Caco-2 (cell line): ENCODE measurements around the gene ODAD3. TPM values are rescaled to one million over a fixed set of nuclear protein-coding genes. Genes with fewer than 3 reads are reported as not detected.

Source experiments
- BruUV-seq: library from RNA; stranded (reverse); fragments of 400-500 nt; replicated peaks from 2 replicates; lab custom pipeline; 2021; lab: Mats Ljungman, UMichigan
- CTCF ChIA-PET: fragments of 300-600 bp; sonication (Branson Sonifier 250); formaldehyde crosslinking; loops from one replicate; lab custom pipeline; 2022; ENCODE audit warnings: antibody characterized with exemption; lab: Charles Lee
- POLR2A ChIA-PET: fragments of 300-600 bp; sonication (Branson Sonifier 250); formaldehyde crosslinking; loops from one replicate; lab custom pipeline; 2022; ENCODE audit warnings: antibody characterized with exemption; lab: Charles Lee
- DNase-seq, 2 experiments: peaks; one replicate each; pipeline versions ENCODE4 v3.0.0 to v3.0.0-alpha.2; 2020 to 2022
- H3K27me3 ChIP-seq: replicated peaks from 2 replicates; pipeline ENCODE4 v1.6.0; 2011; ENCODE audit warnings: low read length; ENCODE audit not compliant: control insufficient read depth, insufficient read depth
- H3K36me3 ChIP-seq: 2 replicates; pipeline ENCODE4 v1.5.1; 2011; ENCODE audit warnings: low read length; ENCODE audit not compliant: control insufficient read depth, insufficient read depth
- H3K4me1 ChIP-seq: fragments of 250-450 bp; sonication (Bioruptor Pico); 2 replicates; pipeline ENCODE4 v1.5.1; 2020; ENCODE audit warnings: mild to moderate bottlenecking
- H3K4me3 ChIP-seq: 2 replicates; pipeline ENCODE4 v1.5.1; 2011; ENCODE audit warnings: low read depth, mild to moderate bottlenecking, control low read depth, low read length
- H3K9me3 ChIP-seq: fragments of 250-450 bp; sonication (Bioruptor Pico); 2 replicates; pipeline ENCODE4 v1.5.1; 2020; ENCODE audit warnings: mild to moderate bottlenecking, moderate library complexity
- H3K27ac Mint-ChIP-seq: one replicate; pipeline ENCODE4 v1.8.0; 2022; ENCODE audit warnings: mixed read lengths; ENCODE audit not compliant: unreplicated experiment
- H3K27me3 Mint-ChIP-seq: one replicate; pipeline ENCODE4 v1.8.0; 2022; ENCODE audit warnings: mixed read lengths; ENCODE audit not compliant: insufficient read depth, unreplicated experiment
- H3K36me3 Mint-ChIP-seq: one replicate; pipeline ENCODE4 v1.8.0; 2022; ENCODE audit warnings: mild to moderate bottlenecking, mixed read lengths; ENCODE audit not compliant: insufficient read depth, unreplicated experiment
- H3K4me1 Mint-ChIP-seq: one replicate; pipeline ENCODE4 v1.8.0; 2022; ENCODE audit warnings: low read depth, mixed read lengths; ENCODE audit not compliant: unreplicated experiment
- H3K4me3 Mint-ChIP-seq: one replicate; pipeline ENCODE4 v1.8.0; 2022; ENCODE audit warnings: mild to moderate bottlenecking, moderate library complexity, mixed read lengths; ENCODE audit not compliant: unreplicated experiment
- H3K9me3 Mint-ChIP-seq: one replicate; pipeline ENCODE4 v1.8.0; 2022; ENCODE audit warnings: mixed read lengths; ENCODE audit not compliant: unreplicated experiment
- intact Hi-C: fragments of 100-400 bp; cut with micrococcal nuclease; formaldehyde crosslinking; loops from one replicate; pipeline ENCODE4 v1.10.0; 2022; ENCODE audit not compliant: unreplicated experiment
- total RNA-seq: library from RNA; stranded (reverse); gene quantifications from 2 replicates; pipeline ENCODE4 v1.2.3, GENCODE V29; 2022
- TF ChIP-seq, protein P1 (sequence below), 2 experiments: fragments of 200-600 bp in 1 of 2; IDR thresholded peaks; 1 replicate in 1 of 2; 2 replicates in 1 of 2; pipeline versions ENCODE4 v1.5.1 to v1.8.0; 2011 to 2022; ENCODE audit warnings: antibody characterized with exemption in 1 of 2, control low read depth in 1 of 2, inconsistent platforms in 1 of 2, low read depth in 1 of 2, low read length in 1 of 2, mild to moderate bottlenecking in 1 of 2, moderate library complexity in 1 of 2; ENCODE audit not compliant: insufficient read depth in 1 of 2, severe bottlenecking in 1 of 2, unreplicated experiment in 1 of 2

The ODAD3 gene
- total RNA-seq, 1 experiment from 2014 or later: not detected

GRCh38 chr19:11464333-11465265, 29.7 kb upstream of the ODAD3 start:
- no TSS peak for BruUV-seq
- Histone ChIP-seq H3K36me3 (no peaks in the 10 kb centered on the region), H3K27me3 (no peaks in the 10 kb centered on the region), H3K9me3 (no peaks in the 10 kb centered on the region), H3K4me3 (no peak overlapping the region), H3K4me1 (no peaks in the 10 kb centered on the region)
- CTCF ChIA-PET: no interaction called here
- Mint-ChIP-seq H3K27ac (no peak overlapping the region), H3K27me3 (no peaks in the 10 kb centered on the region), H3K4me1 (no peaks in the 10 kb centered on the region), H3K36me3 (no peaks in the 10 kb centered on the region), H3K9me3 (no peaks in the 10 kb centered on the region), H3K4me3 (no peak overlapping the region)
- TF ChIP-seq, protein P1, sequence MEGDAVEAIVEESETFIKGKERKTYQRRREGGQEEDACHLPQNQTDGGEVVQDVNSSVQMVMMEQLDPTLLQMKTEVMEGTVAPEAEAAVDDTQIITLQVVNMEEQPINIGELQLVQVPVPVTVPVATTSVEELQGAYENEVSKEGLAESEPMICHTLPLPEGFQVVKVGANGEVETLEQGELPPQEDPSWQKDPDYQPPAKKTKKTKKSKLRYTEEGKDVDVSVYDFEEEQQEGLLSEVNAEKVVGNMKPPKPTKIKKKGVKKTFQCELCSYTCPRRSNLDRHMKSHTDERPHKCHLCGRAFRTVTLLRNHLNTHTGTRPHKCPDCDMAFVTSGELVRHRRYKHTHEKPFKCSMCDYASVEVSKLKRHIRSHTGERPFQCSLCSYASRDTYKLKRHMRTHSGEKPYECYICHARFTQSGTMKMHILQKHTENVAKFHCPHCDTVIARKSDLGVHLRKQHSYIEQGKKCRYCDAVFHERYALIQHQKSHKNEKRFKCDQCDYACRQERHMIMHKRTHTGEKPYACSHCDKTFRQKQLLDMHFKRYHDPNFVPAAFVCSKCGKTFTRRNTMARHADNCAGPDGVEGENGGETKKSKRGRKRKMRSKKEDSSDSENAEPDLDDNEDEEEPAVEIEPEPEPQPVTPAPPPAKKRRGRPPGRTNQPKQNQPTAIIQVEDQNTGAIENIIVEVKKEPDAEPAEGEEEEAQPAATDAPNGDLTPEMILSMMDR (IDR thresholded peaks at IDR 0.05; ENCODE audit: insufficient read depth in 1 of 2, low read depth in 1 of 2, low read length in 1 of 2, severe bottlenecking in 1 of 2, unreplicated experiment in 1 of 2): no peak
- intact Hi-C loops: no loop called here
- POLR2A ChIA-PET: no interaction called here
- DNase-seq: no peak

- TF ChIP-seq, protein P1 (IDR thresholded peaks at IDR 0.05; ENCODE audit: insufficient read depth in 1 of 2, low read depth in 1 of 2, low read length in 1 of 2, severe bottlenecking in 1 of 2, unreplicated experiment in 1 of 2): no peak
- CTCF ChIA-PET: no interaction called here
- Mint-ChIP-seq H3K4me1 (no peaks in the 10 kb centered on the region), H3K27me3 (no peaks in the 10 kb centered on the region), H3K27ac (no peak overlapping the region), H3K36me3 (no peaks in the 10 kb centered on the region), H3K4me3 (no peak overlapping the region), H3K9me3 (no peaks in the 10 kb centered on the region)
- POLR2A ChIA-PET: no interaction called here
- Histone ChIP-seq H3K4me3 (no peak overlapping the region), H3K9me3 (no peaks in the 10 kb centered on the region), H3K27me3 (no peaks in the 10 kb centered on the region), H3K36me3 (no peaks in the 10 kb centered on the region), H3K4me1 (no peaks in the 10 kb centered on the region)
- intact Hi-C loops: no loop called here
- no peak for DNase-seq
- no TSS peak for BruUV-seq
Measured at GRCh38 chr19:11463391-11463790, 28.5 kb upstream of the ODAD3 start.

DNA sequence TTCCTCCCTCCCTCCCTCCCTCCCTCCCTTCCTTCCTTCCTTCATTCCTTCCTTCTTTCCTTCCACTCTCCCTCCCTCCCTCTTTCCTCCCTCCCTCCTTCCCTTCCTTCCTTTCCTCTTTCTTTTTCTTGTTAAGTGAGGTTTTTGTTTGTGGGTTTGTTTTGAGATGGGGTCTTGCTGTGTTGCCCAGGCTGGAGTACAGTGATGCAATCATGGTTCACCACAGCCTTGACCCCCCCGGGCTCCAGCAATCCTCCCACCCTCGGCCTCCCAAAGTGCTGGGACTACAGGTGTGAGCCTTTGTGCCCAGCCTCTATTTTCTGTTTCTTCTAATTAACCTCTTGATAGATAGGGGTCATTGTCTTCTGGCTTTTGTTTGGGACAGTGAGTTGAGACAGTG, 26.5 kb upstream of the ODAD3 start:
- Histone ChIP-seq H3K9me3 (no peaks in the 10 kb centered on the region), H3K36me3 (no peaks in the 10 kb centered on the region), H3K4me1 (no peaks in the 10 kb centered on the region), H3K4me3 (no peak overlapping the region), H3K27me3 (no peaks in the 10 kb centered on the region)
- no TSS peak for BruUV-seq
- TF ChIP-seq, protein P1 (IDR thresholded peaks at IDR 0.05; ENCODE audit: insufficient read depth in 1 of 2, low read depth in 1 of 2, low read length in 1 of 2, severe bottlenecking in 1 of 2, unreplicated experiment in 1 of 2): no peak
- Mint-ChIP-seq H3K36me3 (no peaks in the 10 kb centered on the region), H3K4me1 (no peaks in the 10 kb centered on the region), H3K4me3 (no peak overlapping the region), H3K9me3 (no peaks in the 10 kb centered on the region), H3K27me3 (no peaks in the 10 kb centered on the region), H3K27ac (no peak overlapping the region)
- intact Hi-C loops: no loop called here
- CTCF ChIA-PET: no interaction called here
- DNase-seq: no peak
- POLR2A ChIA-PET: no interaction called here
